ENCODE data around the gene STAM2. TPM values are rescaled to one million over a fixed set of nuclear protein-coding genes. Genes with fewer than 3 reads are reported as not detected.

The STAM2 gene
- total and polyA plus RNA-seq, 2 of the 13 experiments (the other 11 are each of a cell fraction or from before 2014, with no cell fraction given) = 14.7 to 24.1 TPM

DNA sequence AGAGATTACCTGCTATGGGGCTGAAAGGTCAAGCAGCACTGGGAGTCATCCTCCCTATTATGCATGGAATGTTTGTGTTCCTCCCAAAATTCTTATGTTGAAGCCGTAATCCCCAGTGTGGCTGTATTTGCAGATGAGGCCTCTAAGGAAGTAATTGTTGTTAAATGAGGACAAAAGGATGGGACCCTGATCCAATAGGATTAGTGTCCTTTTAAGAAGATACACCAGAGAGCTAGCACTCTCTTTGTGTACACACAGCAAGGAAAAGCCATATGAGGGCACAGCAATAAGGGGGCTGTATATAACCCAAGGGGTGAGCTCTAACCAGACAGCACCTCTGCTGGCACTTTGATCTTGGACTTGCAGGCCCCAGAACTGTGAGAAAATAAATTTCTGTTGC is 18.3 kb downstream of the STAM2 start:
- CTCF ChIA-PET (ENCODE audit: low intra/inter-chr PET ratio, low total read pairs) = no interaction called here
- H3K27me3 ChIP-seq (ENCODE audit: control insufficient read depth in 1 of 2, insufficient read depth in 2 of 2, low read length in 2 of 2) = no peaks in the 10 kb centered on the region
- TF ChIP-seq, protein P1, sequence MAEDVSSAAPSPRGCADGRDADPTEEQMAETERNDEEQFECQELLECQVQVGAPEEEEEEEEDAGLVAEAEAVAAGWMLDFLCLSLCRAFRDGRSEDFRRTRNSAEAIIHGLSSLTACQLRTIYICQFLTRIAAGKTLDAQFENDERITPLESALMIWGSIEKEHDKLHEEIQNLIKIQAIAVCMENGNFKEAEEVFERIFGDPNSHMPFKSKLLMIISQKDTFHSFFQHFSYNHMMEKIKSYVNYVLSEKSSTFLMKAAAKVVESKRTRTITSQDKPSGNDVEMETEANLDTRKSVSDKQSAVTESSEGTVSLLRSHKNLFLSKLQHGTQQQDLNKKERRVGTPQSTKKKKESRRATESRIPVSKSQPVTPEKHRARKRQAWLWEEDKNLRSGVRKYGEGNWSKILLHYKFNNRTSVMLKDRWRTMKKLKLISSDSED (CRISPR knock-in tag; IDR thresholded peaks at IDR 0.05) = no peak
- TF ChIP-seq ARID2 (CRISPR knock-in tag; IDR thresholded peaks at IDR 0.05; ENCODE audit: borderline replicate concordance) = no peak
- TF ChIP-seq ZNF264 (CRISPR knock-in tag; IDR thresholded peaks at IDR 0.05) = peak; percentile 100
- no peak for TF ChIP-seq U2AF1 (optimal IDR thresholded peaks at IDR 0.05; ENCODE audit: low read depth, low read length)
- H3K4me1 ChIP-seq (ENCODE audit: insufficient read depth, low read length) = peaks cover 17% of the 10 kb centered on the region
- peaks cover 10% of the 10 kb centered on the region for H3K9me3 ChIP-seq (ENCODE audit: low read length)
- POLR2A ChIA-PET = no interaction called here
- in situ Hi-C loops (cut with HindIII; ENCODE audit: extremely low pct_ligation_motif_present, low pct_unique_long_range_greater_than_20kb) = no loop called here
- intact Hi-C loops (cut with micrococcal nuclease; ENCODE audit: unreplicated experiment) = loop anchor here (5.0 kb wide), 1 partner anchor 120 kb away; no protein-coding TSS in a partner anchor
- no peak for ATAC-seq
- 95% methylated on average over 1 of the region's 1 CpG for WGBS (ENCODE audit: low lambda C conversion rate)
- peaks cover 15% of the 10 kb centered on the region for H3K79me2 ChIP-seq (ENCODE audit: insufficient read depth, low read length)
- H4K20me1 ChIP-seq (ENCODE audit: insufficient read depth, low read length) = no peaks in the 10 kb centered on the region
- no peak for DNase-seq (ENCODE audit: low spot score)
- no peak overlapping the region for H3K4me2 ChIP-seq (ENCODE audit: low read depth, low read length)
- no peak for FAIRE-seq
- no peak overlapping the region for H3K9ac ChIP-seq (ENCODE audit: insufficient read depth, low read depth, low read length)
- BruUV-seq (replicated peaks) = no TSS peak
- no peak overlapping the region for H3K27ac ChIP-seq (ENCODE audit: extremely low read length, insufficient read depth, low read length)
- no peaks in the 10 kb centered on the region for H3K36me3 ChIP-seq (replicated peaks in 1 of 2; ENCODE audit: control insufficient read depth in 1 of 2, insufficient read depth in 2 of 2, low read length in 2 of 2)
- no peak overlapping the region for H3K4me3 ChIP-seq (replicated peaks in 1 of 3; ENCODE audit: insufficient read depth in 1 of 3, low read depth in 2 of 3, low read length in 3 of 3)
- no peak overlapping the region for H2AFZ ChIP-seq (ENCODE audit: low read length)

DNA sequence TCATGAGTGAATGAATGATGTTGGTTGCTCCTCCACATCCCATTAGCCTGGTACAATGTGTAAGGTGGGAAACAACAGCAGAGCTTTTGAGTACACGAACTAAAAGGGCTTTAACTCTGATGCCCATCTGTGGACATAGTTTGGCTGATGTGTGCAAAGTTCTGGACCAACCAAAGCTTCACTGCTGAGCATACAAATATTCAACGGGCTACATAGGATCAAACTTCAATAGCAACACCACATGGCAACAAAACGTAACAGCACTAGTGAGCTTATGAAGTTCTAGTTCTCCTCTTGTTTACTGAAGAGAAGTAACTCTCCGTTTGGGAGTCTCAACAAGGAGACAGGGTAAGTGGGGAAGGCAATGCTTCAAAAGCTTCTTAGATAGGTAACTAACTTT is 20.4 kb downstream of the STAM2 start:
- Histone ChIP-seq H3K36me3 (replicated peaks in 1 of 2; ENCODE audit: control insufficient read depth in 1 of 2, insufficient read depth in 2 of 2, low read length in 2 of 2) (no peaks in the 10 kb centered on the region), H3K4me1 (ENCODE audit: insufficient read depth, low read length) (peaks cover 11% of the 10 kb centered on the region), H3K27me3 (ENCODE audit: control insufficient read depth in 1 of 2, insufficient read depth in 2 of 2, low read length in 2 of 2) (no peaks in the 10 kb centered on the region), H2AFZ (ENCODE audit: low read length) (no peak overlapping the region), H3K4me2 (ENCODE audit: low read depth, low read length) (no peak overlapping the region), H3K9me3 (ENCODE audit: low read length) (peaks cover 10% of the 10 kb centered on the region), H3K4me3 (replicated peaks in 1 of 3; ENCODE audit: insufficient read depth in 1 of 3, low read depth in 2 of 3, low read length in 3 of 3) (no peak overlapping the region), H4K20me1 (ENCODE audit: insufficient read depth, low read length) (no peaks in the 10 kb centered on the region), H3K9ac (ENCODE audit: insufficient read depth, low read depth, low read length) (no peak overlapping the region), H3K79me2 (ENCODE audit: insufficient read depth, low read length) (peaks cover 12% of the 10 kb centered on the region), H3K27ac (ENCODE audit: extremely low read length, insufficient read depth, low read length) (no peak overlapping the region)
- FAIRE-seq (peak; percentile 73), DNase-seq (ENCODE audit: low spot score) (peak; percentile 58), ATAC-seq (peak; percentile 97)
- POLR2A ChIA-PET = no interaction called here
- 37% methylated on average over 4 of the region's 4 CpGs for WGBS (ENCODE audit: low lambda C conversion rate)
- no TSS peak for BruUV-seq (replicated peaks)
- CTCF ChIA-PET (ENCODE audit: low intra/inter-chr PET ratio, low total read pairs) = interaction anchor here (0.7 kb wide), 1 partner anchor 119 kb away, joined by 3 read pairs; no protein-coding TSS in a partner anchor
- in situ Hi-C loops (cut with HindIII; ENCODE audit: extremely low pct_ligation_motif_present, low pct_unique_long_range_greater_than_20kb) (no loop called here), intact Hi-C loops (cut with micrococcal nuclease; ENCODE audit: unreplicated experiment) (loop anchor here (5.0 kb wide), 1 partner anchor 118 kb away; no protein-coding TSS in a partner anchor)
- TF ChIP-seq, protein P2, sequence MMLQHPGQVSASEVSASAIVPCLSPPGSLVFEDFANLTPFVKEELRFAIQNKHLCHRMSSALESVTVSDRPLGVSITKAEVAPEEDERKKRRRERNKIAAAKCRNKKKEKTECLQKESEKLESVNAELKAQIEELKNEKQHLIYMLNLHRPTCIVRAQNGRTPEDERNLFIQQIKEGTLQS (CRISPR knock-in tag; IDR thresholded peaks at IDR 0.05) = no peak
- no peak for TF ChIP-seq GATAD2A (CRISPR knock-in tag; IDR thresholded peaks at IDR 0.05)
- TF ChIP-seq, protein P3, sequence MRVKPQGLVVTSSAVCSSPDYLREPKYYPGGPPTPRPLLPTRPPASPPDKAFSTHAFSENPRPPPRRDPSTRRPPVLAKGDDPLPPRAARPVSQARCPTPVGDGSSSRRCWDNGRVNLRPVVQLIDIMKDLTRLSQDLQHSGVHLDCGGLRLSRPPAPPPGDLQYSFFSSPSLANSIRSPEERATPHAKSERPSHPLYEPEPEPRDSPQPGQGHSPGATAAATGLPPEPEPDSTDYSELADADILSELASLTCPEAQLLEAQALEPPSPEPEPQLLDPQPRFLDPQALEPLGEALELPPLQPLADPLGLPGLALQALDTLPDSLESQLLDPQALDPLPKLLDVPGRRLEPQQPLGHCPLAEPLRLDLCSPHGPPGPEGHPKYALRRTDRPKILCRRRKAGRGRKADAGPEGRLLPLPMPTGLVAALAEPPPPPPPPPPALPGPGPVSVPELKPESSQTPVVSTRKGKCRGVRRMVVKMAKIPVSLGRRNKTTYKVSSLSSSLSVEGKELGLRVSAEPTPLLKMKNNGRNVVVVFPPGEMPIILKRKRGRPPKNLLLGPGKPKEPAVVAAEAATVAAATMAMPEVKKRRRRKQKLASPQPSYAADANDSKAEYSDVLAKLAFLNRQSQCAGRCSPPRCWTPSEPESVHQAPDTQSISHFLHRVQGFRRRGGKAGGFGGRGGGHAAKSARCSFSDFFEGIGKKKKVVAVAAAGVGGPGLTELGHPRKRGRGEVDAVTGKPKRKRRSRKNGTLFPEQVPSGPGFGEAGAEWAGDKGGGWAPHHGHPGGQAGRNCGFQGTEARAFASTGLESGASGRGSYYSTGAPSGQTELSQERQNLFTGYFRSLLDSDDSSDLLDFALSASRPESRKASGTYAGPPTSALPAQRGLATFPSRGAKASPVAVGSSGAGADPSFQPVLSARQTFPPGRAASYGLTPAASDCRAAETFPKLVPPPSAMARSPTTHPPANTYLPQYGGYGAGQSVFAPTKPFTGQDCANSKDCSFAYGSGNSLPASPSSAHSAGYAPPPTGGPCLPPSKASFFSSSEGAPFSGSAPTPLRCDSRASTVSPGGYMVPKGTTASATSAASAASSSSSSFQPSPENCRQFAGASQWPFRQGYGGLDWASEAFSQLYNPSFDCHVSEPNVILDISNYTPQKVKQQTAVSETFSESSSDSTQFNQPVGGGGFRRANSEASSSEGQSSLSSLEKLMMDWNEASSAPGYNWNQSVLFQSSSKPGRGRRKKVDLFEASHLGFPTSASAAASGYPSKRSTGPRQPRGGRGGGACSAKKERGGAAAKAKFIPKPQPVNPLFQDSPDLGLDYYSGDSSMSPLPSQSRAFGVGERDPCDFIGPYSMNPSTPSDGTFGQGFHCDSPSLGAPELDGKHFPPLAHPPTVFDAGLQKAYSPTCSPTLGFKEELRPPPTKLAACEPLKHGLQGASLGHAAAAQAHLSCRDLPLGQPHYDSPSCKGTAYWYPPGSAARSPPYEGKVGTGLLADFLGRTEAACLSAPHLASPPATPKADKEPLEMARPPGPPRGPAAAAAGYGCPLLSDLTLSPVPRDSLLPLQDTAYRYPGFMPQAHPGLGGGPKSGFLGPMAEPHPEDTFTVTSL (CRISPR knock-in tag; IDR thresholded peaks at IDR 0.05; ENCODE audit: borderline replicate concordance) = no peak
- peak; percentile 49 for TF ChIP-seq MAFF (IDR thresholded peaks at IDR 0.05; ENCODE audit: low read depth, low read length)
- TF ChIP-seq TEAD3 (CRISPR knock-in tag; optimal IDR thresholded peaks at IDR 0.05; ENCODE audit: borderline replicate concordance) = no peak
- TF ChIP-seq ZNF841 (CRISPR knock-in tag; IDR thresholded peaks at IDR 0.05; ENCODE audit: borderline replicate concordance) = no peak
- TF ChIP-seq STAT5B (CRISPR knock-in tag; IDR thresholded peaks at IDR 0.05) = no peak
- no peak for TF ChIP-seq ZNF543 (CRISPR knock-in tag; IDR thresholded peaks at IDR 0.05)
